Common myeloid progenitor, CD34-positive (primary cell): Measurements from ENCODE around the gene FNBP1L.
"Not testable (repeated sequence)": the region's sequence is repeated elsewhere in the genome, so short reads cannot be mapped to it uniquely, and the experiment has no call there.

Experiments used
- CTCF ChIA-PET: fragments of 350-600 bp; sonication (Branson Sonifier 250); formaldehyde crosslinking; loops from one replicate; lab custom pipeline; 2021; ENCODE audit warnings: antibody characterized with exemption; lab: Charles Lee
- POLR2A ChIA-PET: fragments of 350-600 bp; sonication (Branson Sonifier 250); formaldehyde crosslinking; loops from one replicate; lab custom pipeline; 2021; ENCODE audit warnings: antibody characterized with exemption; lab: Charles Lee
- DNase-seq, 3 donors: peaks; one replicate each; pipeline versions ENCODE4 v3.0.0 to v3.0.0-alpha.2; 2013
- H3K27ac ChIP-seq, 2 experiments: 1 replicate in 1 of 2; 2 replicates in 1 of 2; pipeline ENCODE4 v1.7.0; 2013; ENCODE audit warnings: inconsistent platforms in 2 of 2, low read length in 2 of 2, mild to moderate bottlenecking in 2 of 2, low read depth in 1 of 2, moderate library complexity in 1 of 2; ENCODE audit not compliant: severe bottlenecking in 2 of 2, insufficient read depth in 1 of 2, poor library complexity in 1 of 2
- H3K27me3 ChIP-seq, 5 experiments: replicated peaks in 2 of 5; 1 replicate in 3 of 5; 2 replicates in 2 of 5; pipeline versions ENCODE4 v1.6.1 to v1.7.0; 2013; ENCODE audit warnings: low read length in 4 of 5, mild to moderate bottlenecking in 2 of 5, moderate library complexity in 2 of 5, inconsistent platforms in 1 of 5; ENCODE audit not compliant: insufficient read depth in 5 of 5, control insufficient read depth in 4 of 5
- H3K36me3 ChIP-seq, 4 experiments: 1 replicate in 2 of 4; 2 replicates in 2 of 4; pipeline versions ENCODE4 v1.6.1 to v1.7.0; 2013; ENCODE audit warnings: low read length in 3 of 4, control low read depth in 1 of 4, mild to moderate bottlenecking in 1 of 4; ENCODE audit not compliant: control insufficient read depth in 4 of 4, insufficient read depth in 4 of 4
- H3K4me1 ChIP-seq, 4 experiments: 1 replicate in 3 of 4; 2 replicates in 1 of 4; pipeline versions ENCODE4 v1.6.1 to v1.7.1; 2013; ENCODE audit warnings: low read length in 3 of 4, mild to moderate bottlenecking in 3 of 4, control low read depth in 1 of 4, inconsistent platforms in 1 of 4, moderate library complexity in 1 of 4; ENCODE audit not compliant: control insufficient read depth in 4 of 4, insufficient read depth in 4 of 4; ENCODE audit errors: control extremely low read depth in 1 of 4
- H3K4me3 ChIP-seq, 7 experiments: 1 replicate in 4 of 7; 2 replicates in 3 of 7; pipeline versions ENCODE4 v1.5.1 to v1.7.0; 2013; ENCODE audit warnings: mild to moderate bottlenecking in 7 of 7, low read length in 6 of 7, moderate library complexity in 6 of 7, inconsistent platforms in 2 of 7, low read depth in 2 of 7, control low read depth in 1 of 7; ENCODE audit not compliant: insufficient read depth in 4 of 7, control insufficient read depth in 1 of 7; ENCODE audit errors: extremely low read depth in 1 of 7
- H3K9me3 ChIP-seq, 5 experiments: 1 replicate in 4 of 5; 2 replicates in 1 of 5; pipeline versions ENCODE4 v1.6.1 to v1.7.1; 2013; ENCODE audit warnings: low read length in 4 of 5, mild to moderate bottlenecking in 2 of 5, inconsistent platforms in 1 of 5, low read depth in 1 of 5, moderate library complexity in 1 of 5; ENCODE audit not compliant: control insufficient read depth in 4 of 5, insufficient read depth in 2 of 5; ENCODE audit errors: control extremely low read depth in 1 of 5
- WGBS: methylation state at CpG from one replicate; pipeline ENCODE4 v1.1.5; 2013; ENCODE audit not compliant: insufficient coverage; 5-methylcytosine and 5-hydroxymethylcytosine counted together

FNBP1L gene

DNA sequence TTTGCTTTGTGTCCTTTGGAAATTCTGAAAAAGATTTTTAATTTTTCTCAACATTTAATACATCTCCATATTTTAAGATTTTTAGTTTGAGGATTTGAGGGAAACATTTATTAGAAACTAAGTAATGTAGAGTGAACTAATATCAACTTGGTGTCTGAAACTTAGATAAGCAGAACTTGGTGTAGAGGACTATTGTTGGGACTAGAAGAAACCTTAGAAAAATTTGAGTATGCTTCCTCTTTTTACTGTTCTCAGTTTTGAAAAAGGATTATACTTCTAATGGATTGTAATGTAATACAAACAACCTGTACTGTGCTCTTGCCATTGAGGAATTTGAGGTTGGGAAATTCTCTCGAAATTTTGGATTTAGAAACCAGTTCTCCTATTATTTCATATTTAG is 2.4 kb downstream of the FNBP1L start:
- WGBS = no CpG with 5 or more reads among the region's 1 CpG
- CTCF ChIA-PET = no interaction called here
- POLR2A ChIA-PET = no interaction called here
- H3K4me3 ChIP-seq = no peak overlapping the region
- peaks cover 10 to 26% (median 17%) of the 10 kb centered on the region in 4 experiments for H3K4me1 ChIP-seq
- DNase-seq = peak in 2 of 3 donors; percentile 50 to 55
- no peak overlapping the region for H3K27ac ChIP-seq
- H3K27me3 ChIP-seq = no peaks in the 10 kb centered on the region
- no peaks in the 10 kb centered on the region for H3K9me3 ChIP-seq
- no peaks in the 10 kb centered on the region for H3K36me3 ChIP-seq

DNA sequence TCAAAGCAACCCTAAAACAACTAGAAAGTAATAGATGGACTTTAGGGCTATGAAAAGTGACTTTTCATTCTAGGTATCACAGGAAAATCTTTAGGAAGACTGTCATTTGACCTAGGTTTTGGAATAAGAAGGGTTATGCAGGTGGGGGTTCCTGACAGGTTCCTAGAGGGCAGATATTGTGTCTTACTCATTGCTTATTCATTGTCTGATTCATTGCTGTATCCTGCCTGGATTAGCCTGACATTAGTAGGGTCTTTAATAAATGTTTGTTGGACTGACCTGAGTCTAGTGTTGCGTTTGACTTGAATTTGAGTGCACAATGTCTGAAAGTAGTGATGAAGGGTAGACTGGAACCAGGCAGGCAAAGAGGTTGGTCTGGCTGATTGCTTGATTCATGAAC is 6.0 kb downstream of the FNBP1L start:
- DNase-seq = no peak
- Histone ChIP-seq H3K36me3 (peaks cover 0 to 5% (median 0%) of the 10 kb centered on the region in 4 experiments), H3K4me1 (peaks cover 3 to 11% (median 9%) of the 10 kb centered on the region in 4 experiments), H3K27me3 (no peaks in the 10 kb centered on the region), H3K4me3 (no peak overlapping the region), H3K9me3 (peaks cover 0 to 2% (median 0%) of the 10 kb centered on the region in 5 experiments), H3K27ac (no peak overlapping the region)
- ChIA-PET POLR2A (no interaction called here), CTCF (interaction anchor here (0.7 kb wide), 1 partner anchor 98 kb away, joined by 3 read pairs; no protein-coding TSS in a partner anchor)
- no CpG with 5 or more reads among the region's 1 CpG for WGBS

DNA sequence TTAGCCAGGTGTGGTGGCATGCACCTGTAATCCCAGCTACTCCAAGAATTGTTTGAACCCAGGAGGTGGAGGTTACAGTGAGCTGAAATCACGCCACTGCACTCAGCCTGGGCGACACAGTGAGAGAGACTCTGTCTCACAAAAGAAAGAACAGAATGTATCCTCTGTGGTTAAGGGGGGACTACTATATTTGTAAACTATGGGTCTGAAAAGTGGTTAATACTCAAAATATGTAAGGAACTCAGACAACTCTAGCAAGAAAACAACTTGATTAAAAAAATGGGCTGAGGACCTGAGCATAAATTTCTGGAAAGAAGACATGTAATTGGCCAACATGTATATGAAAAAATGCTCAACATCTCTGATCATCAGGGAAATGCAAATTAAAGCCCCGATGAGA is 11.2 kb downstream of the FNBP1L start:
- WGBS = 100% methylated on average over 2 of the region's 3 CpGs
- CTCF ChIA-PET = no interaction called here
- H3K27ac ChIP-seq = no peak overlapping the region
- H3K36me3 ChIP-seq = peaks cover 0 to 7% (median 1%) of the 10 kb centered on the region in 4 experiments
- no peak for DNase-seq
- no peaks in the 10 kb centered on the region for H3K27me3 ChIP-seq
- H3K4me1 ChIP-seq = peaks cover 0 to 4% (median 0%) of the 10 kb centered on the region in 4 experiments
- peaks cover 0 to 13% (median 0%) of the 10 kb centered on the region in 5 experiments for H3K9me3 ChIP-seq
- POLR2A ChIA-PET = no interaction called here
- no peak overlapping the region for H3K4me3 ChIP-seq

DNA sequence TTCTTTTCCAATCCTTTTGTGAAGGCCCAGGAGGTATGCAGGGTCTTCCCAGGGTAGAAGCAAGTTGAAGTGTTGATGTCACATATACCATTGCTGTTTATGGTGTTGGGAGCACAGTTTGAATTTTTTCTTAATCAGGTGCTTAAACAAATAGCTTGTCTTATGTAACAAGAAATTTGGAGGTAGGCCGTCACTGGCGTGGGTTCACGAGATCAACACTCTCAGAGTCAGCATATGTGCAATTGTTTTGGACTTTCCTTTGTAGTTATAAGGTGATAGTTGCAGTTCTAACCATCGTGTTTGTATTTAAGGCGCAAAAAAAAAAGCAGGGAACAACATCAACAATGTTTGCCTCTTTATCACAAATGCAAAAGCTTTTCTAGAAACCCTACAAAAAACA is 13.3 kb downstream of the FNBP1L start:
- H3K4me3 ChIP-seq = no peak overlapping the region
- 100% methylated on average over 3 of the region's 5 CpGs for WGBS
- peaks cover 0 to 4% (median 0%) of the 10 kb centered on the region in 4 experiments for H3K4me1 ChIP-seq
- peaks cover 0 to 7% (median 1%) of the 10 kb centered on the region in 4 experiments for H3K36me3 ChIP-seq
- DNase-seq = no peak
- H3K27me3 ChIP-seq = no peaks in the 10 kb centered on the region
- no peak overlapping the region for H3K27ac ChIP-seq
- peaks cover 0 to 14% (median 0%) of the 10 kb centered on the region in 5 experiments for H3K9me3 ChIP-seq
- ChIA-PET CTCF (interaction anchor here (0.6 to 1.0 kb wide), 2 partner anchors 48 to 157 kb away, joined by 3 to 4 read pairs; no protein-coding TSS in a partner anchor), POLR2A (no interaction called here)

DNA sequence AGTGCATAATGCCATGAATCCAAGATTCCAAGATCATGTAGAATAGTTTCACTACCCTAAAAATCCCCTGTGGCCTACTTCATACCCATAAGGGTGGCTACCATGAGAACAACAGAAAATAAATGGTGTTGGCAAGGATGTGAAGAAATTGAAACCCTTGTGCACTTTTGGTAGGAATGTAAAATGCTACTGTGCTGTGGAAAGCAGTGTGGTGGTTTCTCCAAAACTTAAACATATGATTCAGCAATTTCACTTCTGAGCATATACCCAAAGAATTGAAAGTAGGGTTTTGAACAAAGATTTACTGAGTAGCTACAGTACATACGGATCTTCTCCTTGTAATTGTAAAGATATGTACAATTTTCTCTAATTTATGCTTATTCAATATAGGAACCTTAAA is 16.0 kb downstream of the FNBP1L start:
- DNase-seq = peak in 1 of 3 donors; percentile 21
- ChIA-PET POLR2A (no interaction called here), CTCF (no interaction called here)
- Histone ChIP-seq H3K27me3 (no peaks in the 10 kb centered on the region), H3K4me1 (peaks cover 0 to 4% (median 0%) of the 10 kb centered on the region in 4 experiments), H3K9me3 (peaks cover 0 to 14% (median 0%) of the 10 kb centered on the region in 5 experiments), H3K4me3 (no peak overlapping the region), H3K36me3 (peaks cover 0 to 2% (median under 1%) of the 10 kb centered on the region in 4 experiments), H3K27ac (no peak overlapping the region)
- WGBS = no CpG with 5 or more reads among the region's 1 CpG

DNA sequence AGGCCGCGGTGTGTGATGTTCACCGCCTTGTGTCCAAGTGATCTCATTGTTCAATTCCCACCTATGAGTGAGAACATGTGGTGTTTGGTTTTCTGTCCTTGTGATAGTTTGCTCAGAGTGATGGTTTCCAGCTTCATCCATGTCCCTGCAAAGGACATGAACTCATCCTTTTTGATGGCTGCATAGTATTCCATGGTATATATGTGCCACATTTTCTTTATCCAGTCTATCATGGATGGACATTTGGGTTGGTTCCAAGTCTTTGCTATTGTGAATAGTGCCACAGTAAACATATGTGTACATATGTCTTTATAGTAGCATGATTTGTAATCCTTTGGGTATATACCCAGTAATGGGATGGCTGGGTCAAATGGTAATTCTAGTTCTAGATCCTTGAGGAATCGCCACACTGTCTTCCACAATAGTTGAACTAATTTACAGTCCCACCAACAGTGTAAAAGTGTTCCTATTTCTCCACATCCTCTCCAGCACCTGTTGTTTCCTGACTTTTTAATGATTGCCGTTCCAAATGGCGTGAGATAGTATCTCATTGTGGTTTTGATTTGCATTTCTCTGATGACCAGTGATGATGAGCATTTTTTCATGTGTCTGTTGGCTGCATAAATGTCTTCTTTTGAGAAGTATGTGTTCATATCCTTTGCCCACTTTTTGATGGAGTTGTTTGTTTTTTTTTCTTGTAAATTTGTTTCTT is 17.6 kb downstream of the FNBP1L start:
- POLR2A ChIA-PET = interaction anchor here (0.9 kb wide), 1 partner anchor 10 kb away, joined by 3 read pairs; no protein-coding TSS in a partner anchor
- H3K27ac ChIP-seq, H3K36me3 ChIP-seq, DNase-seq, H3K4me3 ChIP-seq, H3K4me1 ChIP-seq, CTCF ChIA-PET, H3K27me3 ChIP-seq: not testable (repeated sequence)
- no CpG with 5 or more reads among the region's 6 CpGs for WGBS
- H3K9me3 ChIP-seq = peaks cover 0 to 10% (median 0%) of the 10 kb centered on the region in 5 experiments

DNA sequence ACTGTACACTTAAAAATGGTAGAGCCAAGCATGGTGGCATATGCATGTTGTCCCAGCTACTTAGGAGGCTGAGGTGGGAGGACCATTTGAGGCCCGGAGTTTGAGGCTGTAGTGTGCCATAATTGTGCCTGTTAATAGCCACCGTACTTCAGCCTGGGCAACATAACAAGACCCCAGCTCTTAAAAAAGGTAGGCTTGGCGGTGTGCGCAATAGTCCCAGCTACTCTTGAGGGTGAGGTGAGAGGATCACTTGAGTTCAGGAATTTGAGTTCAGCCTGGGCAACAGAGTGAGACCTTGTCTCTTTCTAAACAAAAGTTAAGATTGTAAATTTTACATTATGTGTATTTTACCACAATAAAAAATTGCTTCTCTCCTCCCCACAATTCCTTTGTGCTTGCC is 19.7 kb downstream of the FNBP1L start:
- H3K27ac ChIP-seq = no peak overlapping the region
- ChIA-PET POLR2A (no interaction called here), CTCF (interaction anchor here (1.4 kb wide), 1 partner anchor 120 kb away, joined by 3 read pairs; no protein-coding TSS in a partner anchor)
- WGBS = 100% methylated on average over 4 of the region's 4 CpGs
- H3K9me3 ChIP-seq = peaks cover 0 to 10% (median 0%) of the 10 kb centered on the region in 5 experiments
- no peaks in the 10 kb centered on the region for H3K27me3 ChIP-seq
- H3K4me3 ChIP-seq = no peak overlapping the region
- H3K4me1 ChIP-seq = peaks cover 0 to 4% (median 0%) of the 10 kb centered on the region in 4 experiments
- DNase-seq = no peak
- peaks cover 0 to 2% (median 0%) of the 10 kb centered on the region in 4 experiments for H3K36me3 ChIP-seq
